ENCODE data around the gene PTPN13. TPM values are rescaled to one million over a fixed set of nuclear protein-coding genes. Genes with fewer than 3 reads are reported as not detected.

The PTPN13 gene
- total and polyA plus RNA-seq, 2 experiments from 2014 or later: 13.0 to 43.2 TPM

GRCh38 chr4:86741846-86742245 lies 147.7 kb downstream of the PTPN13 start:
- DNase-seq: no peak
- Histone ChIP-seq H4K20me1 (ENCODE audit: insufficient read depth) (no peaks in the 10 kb centered on the region), H3K9me2 (ENCODE audit: insufficient read depth) (no peaks in the 10 kb centered on the region), H3K36me3 (ENCODE audit: low read depth) (peaks cover 31% of the 10 kb centered on the region), H3K4me1 (ENCODE audit: insufficient read depth) (no peaks in the 10 kb centered on the region), H3K4me2 (ENCODE audit: unreplicated experiment) (no peak overlapping the region), H3K9me3 (ENCODE audit: low read depth) (no peaks in the 10 kb centered on the region), H3F3A (ENCODE audit: insufficient read depth) (no peaks in the 10 kb centered on the region), H3K9ac (no peak overlapping the region), H3K27ac (no peak overlapping the region), H3K79me2 (ENCODE audit: insufficient read depth) (no peaks in the 10 kb centered on the region), H3K27me3 (replicated peaks; ENCODE audit: insufficient read depth) (no peaks in the 10 kb centered on the region), H3K4me3 (no peak overlapping the region), H2AFZ (no peak overlapping the region)
- WGBS, 2 experiments (ENCODE audit: low coverage in 1 of 2, low lambda C conversion rate in 2 of 2, missing lambda C conversion rate in 2 of 2): 95 to 96% methylated on average over 1 of the region's 1 CpG
- TF ChIP-seq EZH2 (IDR thresholded peaks at IDR 0.05; ENCODE audit: insufficient read depth, poor library complexity, severe bottlenecking) (no peak), EZH2phosphoT487 (IDR thresholded peaks at IDR 0.05; ENCODE audit: insufficient read depth, low read depth) (no peak)
- in situ Hi-C loops (cut with MboI): no loop called here

DNA sequence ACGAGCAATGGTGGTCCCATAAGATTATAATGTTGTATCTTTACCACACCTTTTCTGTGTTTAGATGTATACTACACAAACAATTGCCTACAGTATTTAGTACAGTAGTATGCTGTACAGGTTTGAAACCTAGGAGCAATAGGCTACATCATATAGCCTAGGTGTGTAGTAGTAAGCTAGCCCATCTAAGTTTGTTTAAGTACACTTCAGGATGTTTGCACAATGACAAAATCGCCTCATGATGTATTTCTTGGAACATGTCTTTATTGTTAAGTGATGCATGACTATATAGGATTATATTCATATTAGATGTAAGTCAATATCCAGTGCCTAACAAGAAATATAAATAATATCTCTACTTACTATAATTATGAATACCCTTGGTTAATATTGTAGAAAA lies 150.5 kb downstream of the PTPN13 start:
- no peaks in the 10 kb centered on the region for H3K9me2 ChIP-seq (ENCODE audit: insufficient read depth)
- in situ Hi-C loops (cut with MboI): no loop called here
- H3F3A ChIP-seq (ENCODE audit: insufficient read depth): no peaks in the 10 kb centered on the region
- 97 to 98% methylated on average over 2 of the region's 2 CpGs for WGBS, 2 experiments (ENCODE audit: low coverage in 1 of 2, low lambda C conversion rate in 2 of 2, missing lambda C conversion rate in 2 of 2)
- no peaks in the 10 kb centered on the region for H4K20me1 ChIP-seq (ENCODE audit: insufficient read depth)
- H2AFZ ChIP-seq: no peak overlapping the region
- no peak for DNase-seq
- H3K9ac ChIP-seq: no peak overlapping the region
- no peak overlapping the region for H3K4me3 ChIP-seq
- no peaks in the 10 kb centered on the region for H3K9me3 ChIP-seq (ENCODE audit: low read depth)
- H3K27me3 ChIP-seq (replicated peaks; ENCODE audit: insufficient read depth): no peaks in the 10 kb centered on the region
- H3K4me1 ChIP-seq (ENCODE audit: insufficient read depth): no peaks in the 10 kb centered on the region
- no peak overlapping the region for H3K27ac ChIP-seq
- H3K36me3 ChIP-seq (ENCODE audit: low read depth): peaks cover 34% of the 10 kb centered on the region
- TF ChIP-seq EZH2phosphoT487 (IDR thresholded peaks at IDR 0.05; ENCODE audit: insufficient read depth, low read depth) (no peak), EZH2 (IDR thresholded peaks at IDR 0.05; ENCODE audit: insufficient read depth, poor library complexity, severe bottlenecking) (no peak)
- no peaks in the 10 kb centered on the region for H3K79me2 ChIP-seq (ENCODE audit: insufficient read depth)
- H3K4me2 ChIP-seq (ENCODE audit: unreplicated experiment): no peak overlapping the region

- Histone ChIP-seq H3K79me2 (ENCODE audit: insufficient read depth) (no peaks in the 10 kb centered on the region), H3K9ac (no peak overlapping the region), H2AFZ (no peak overlapping the region), H3K4me1 (ENCODE audit: insufficient read depth) (no peaks in the 10 kb centered on the region), H3K9me3 (ENCODE audit: low read depth) (no peaks in the 10 kb centered on the region), H4K20me1 (ENCODE audit: insufficient read depth) (no peaks in the 10 kb centered on the region), H3K9me2 (ENCODE audit: insufficient read depth) (no peaks in the 10 kb centered on the region), H3K27ac (no peak overlapping the region), H3K27me3 (replicated peaks; ENCODE audit: insufficient read depth) (no peaks in the 10 kb centered on the region), H3K36me3 (ENCODE audit: low read depth) (peaks cover 45% of the 10 kb centered on the region), H3K4me2 (ENCODE audit: unreplicated experiment) (no peak overlapping the region), H3K4me3 (no peak overlapping the region), H3F3A (ENCODE audit: insufficient read depth) (no peaks in the 10 kb centered on the region)
- DNase-seq: no peak
- TF ChIP-seq EZH2phosphoT487 (IDR thresholded peaks at IDR 0.05; ENCODE audit: insufficient read depth, low read depth) (no peak), EZH2 (IDR thresholded peaks at IDR 0.05; ENCODE audit: insufficient read depth, poor library complexity, severe bottlenecking) (no peak)
- in situ Hi-C loops (cut with MboI): no loop called here
Observed at GRCh38 chr4:86749121-86749520, 155.0 kb downstream of the PTPN13 start.

- Histone ChIP-seq H3K27ac (no peak overlapping the region), H3K79me2 (ENCODE audit: insufficient read depth) (no peaks in the 10 kb centered on the region), H3K9ac (no peak overlapping the region), H4K20me1 (ENCODE audit: insufficient read depth) (no peaks in the 10 kb centered on the region), H3F3A (ENCODE audit: insufficient read depth) (no peaks in the 10 kb centered on the region), H3K27me3 (replicated peaks; ENCODE audit: insufficient read depth) (no peaks in the 10 kb centered on the region), H3K4me2 (ENCODE audit: unreplicated experiment) (no peak overlapping the region), H2AFZ (no peak overlapping the region), H3K4me3 (no peak overlapping the region), H3K36me3 (ENCODE audit: low read depth) (peaks cover 32% of the 10 kb centered on the region), H3K9me3 (ENCODE audit: low read depth) (no peaks in the 10 kb centered on the region), H3K4me1 (ENCODE audit: insufficient read depth) (no peaks in the 10 kb centered on the region), H3K9me2 (ENCODE audit: insufficient read depth) (no peaks in the 10 kb centered on the region)
- WGBS, 2 experiments (ENCODE audit: low coverage in 1 of 2, low lambda C conversion rate in 2 of 2, missing lambda C conversion rate in 2 of 2): 82 to 84% methylated on average over 2 of the region's 2 CpGs
- in situ Hi-C loops (cut with MboI): no loop called here
- TF ChIP-seq EZH2 (IDR thresholded peaks at IDR 0.05; ENCODE audit: insufficient read depth, poor library complexity, severe bottlenecking) (no peak), EZH2phosphoT487 (IDR thresholded peaks at IDR 0.05; ENCODE audit: insufficient read depth, low read depth) (no peak)
- DNase-seq: no peak
Observed at GRCh38 chr4:86755388-86755787, 161.3 kb downstream of the PTPN13 start.

- no peaks in the 10 kb centered on the region for H3F3A ChIP-seq (ENCODE audit: insufficient read depth)
- H3K4me3 ChIP-seq: no peak overlapping the region
- whole genome bisulfite sequencing, 2 experiments (ENCODE audit: low coverage in 1 of 2, low lambda C conversion rate in 2 of 2, missing lambda C conversion rate in 2 of 2): 75 to 83% methylated on average over 3 of the region's 3 CpGs
- no peak for DNase-seq
- H3K4me1 ChIP-seq (ENCODE audit: insufficient read depth): no peaks in the 10 kb centered on the region
- in situ Hi-C loops (cut with MboI): no loop called here
- no peaks in the 10 kb centered on the region for H3K27me3 ChIP-seq (replicated peaks; ENCODE audit: insufficient read depth)
- no peaks in the 10 kb centered on the region for H3K9me2 ChIP-seq (ENCODE audit: insufficient read depth)
- peaks cover 26% of the 10 kb centered on the region for H3K36me3 ChIP-seq (ENCODE audit: low read depth)
- no peak for TF ChIP-seq EZH2 (IDR thresholded peaks at IDR 0.05; ENCODE audit: insufficient read depth, poor library complexity, severe bottlenecking)
- TF ChIP-seq EZH2phosphoT487 (IDR thresholded peaks at IDR 0.05; ENCODE audit: insufficient read depth, low read depth): no peak
- no peaks in the 10 kb centered on the region for H3K9me3 ChIP-seq (ENCODE audit: low read depth)
- no peaks in the 10 kb centered on the region for H4K20me1 ChIP-seq (ENCODE audit: insufficient read depth)
- no peak overlapping the region for H3K4me2 ChIP-seq (ENCODE audit: unreplicated experiment)
- H3K27ac ChIP-seq: no peak overlapping the region
- no peak overlapping the region for H2AFZ ChIP-seq
- H3K9ac ChIP-seq: no peak overlapping the region
- H3K79me2 ChIP-seq (ENCODE audit: insufficient read depth): no peaks in the 10 kb centered on the region
Observed at GRCh38 chr4:86757468-86757867, 163.4 kb downstream of the PTPN13 start.

All from GM23248 (cell line).